NCI-H1694 (cell line): Measurements from ENCODE around the gene CDH8.
"Not testable (repeated sequence)": the region's sequence is repeated elsewhere in the genome, so short reads cannot be mapped to it uniquely, and the experiment has no call there.

Source experiments
- DNase-seq: peaks from one replicate; lab custom pipeline; 2025; lab: John Stamatoyannopoulos, UW

CDH8 gene

DNA sequence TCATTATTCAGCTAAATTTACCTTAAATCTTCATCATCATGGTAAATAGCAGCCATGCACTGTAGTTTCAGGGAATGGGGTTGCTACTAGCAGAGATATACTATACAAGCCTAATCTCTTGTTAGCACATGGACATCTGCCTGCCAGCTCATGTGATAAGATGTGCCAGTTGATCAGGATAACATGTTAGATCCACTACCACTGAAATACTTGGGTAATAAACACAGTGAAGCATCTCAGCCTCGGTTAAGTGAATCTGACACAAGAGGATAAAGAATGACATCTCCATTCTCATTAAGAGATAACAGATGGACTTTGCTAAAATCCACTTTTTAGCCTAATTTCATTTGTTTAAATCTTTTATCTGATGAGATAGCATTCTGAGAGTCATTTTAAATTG, 256.1 kb downstream of the CDH8 start:
- DNase-seq: no peak

GRCh38 chr16:61770301-61770700, 265.9 kb downstream of the CDH8 start:
- DNase-seq: no peak

GRCh38 chr16:61763991-61764390, 272.2 kb downstream of the CDH8 start:
- DNase-seq: no peak

DNA sequence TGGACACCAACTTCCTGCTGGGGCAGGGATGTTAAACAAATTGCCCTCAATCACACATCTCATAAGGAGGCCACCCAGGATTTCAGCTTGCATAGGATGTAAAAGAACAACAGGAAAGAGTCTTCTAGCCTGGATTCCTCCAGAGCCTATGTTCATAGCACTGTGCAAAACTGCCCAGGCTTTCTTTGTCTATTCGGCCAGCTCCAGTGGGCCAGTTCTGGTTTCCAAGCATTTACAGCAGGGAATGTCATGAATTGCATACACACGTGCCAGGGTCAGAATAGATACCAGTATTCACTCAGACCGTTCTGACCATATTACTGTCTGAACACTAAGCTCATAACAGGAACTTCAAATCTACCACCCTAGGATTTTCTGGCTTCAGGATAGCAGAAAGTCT, 273.2 kb downstream of the CDH8 start:
- DNase-seq: no peak

- DNase-seq: no peak
Observed at GRCh38 chr16:61730997-61731396, 305.2 kb downstream of the CDH8 start.

DNA sequence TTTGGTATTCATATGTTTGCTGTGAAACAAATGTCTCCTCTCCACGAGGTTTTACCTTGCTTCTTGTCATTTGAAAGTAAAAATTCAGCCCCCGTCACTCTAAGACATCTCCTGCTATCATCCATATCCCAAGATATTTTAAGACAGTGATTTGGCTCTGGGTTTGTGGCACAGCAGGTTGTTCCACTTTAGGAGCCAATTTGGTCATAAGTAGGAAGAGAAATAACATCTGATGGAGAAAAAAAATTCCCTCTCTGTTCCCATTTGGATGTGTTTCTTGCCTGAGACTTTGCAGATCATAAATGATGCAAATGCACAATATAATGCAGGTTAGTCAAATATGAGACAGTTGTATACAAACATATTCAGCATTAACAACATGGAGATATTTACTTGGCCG, 309.5 kb downstream of the CDH8 start:
- DNase-seq: no peak

DNA sequence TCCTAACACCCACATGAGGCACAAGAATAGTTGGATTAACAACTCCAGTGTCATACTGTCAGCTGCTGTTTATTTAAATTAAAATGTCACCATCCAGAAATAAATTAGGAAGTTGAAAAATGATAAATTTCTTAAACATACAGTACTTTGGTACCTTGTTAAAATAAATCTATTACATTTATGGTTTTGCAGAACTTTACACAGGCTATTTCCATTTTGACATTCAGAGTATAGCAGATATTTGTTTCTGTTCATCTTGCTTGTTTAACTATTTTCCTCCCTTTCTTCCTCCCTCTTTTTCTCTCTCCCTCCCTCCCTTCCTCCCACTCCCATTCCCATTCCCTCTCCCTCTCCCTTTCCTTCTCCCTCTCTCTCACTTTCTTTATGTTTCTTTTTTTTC, 310.1 kb downstream of the CDH8 start:
- DNase-seq: no peak

DNA sequence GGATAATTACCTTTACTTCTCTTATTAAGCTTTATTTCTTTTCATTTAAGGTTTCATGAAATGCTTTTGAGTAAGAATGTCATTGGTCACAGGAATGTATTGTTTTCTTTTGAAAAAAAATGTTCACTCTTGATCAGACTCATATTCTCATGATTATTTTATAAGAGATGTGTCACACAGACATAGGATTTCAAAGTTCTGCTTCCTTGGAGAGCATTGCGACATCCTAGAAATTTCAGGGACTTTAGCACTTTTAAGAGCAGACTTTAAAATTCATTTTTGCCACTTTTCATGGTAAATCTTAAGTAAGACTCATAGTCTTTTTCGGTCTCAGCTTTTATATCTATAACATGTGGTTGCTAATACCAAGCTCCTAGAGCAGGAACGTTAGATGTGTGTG, 314.7 kb downstream of the CDH8 start:
- DNase-seq: no peak

DNA sequence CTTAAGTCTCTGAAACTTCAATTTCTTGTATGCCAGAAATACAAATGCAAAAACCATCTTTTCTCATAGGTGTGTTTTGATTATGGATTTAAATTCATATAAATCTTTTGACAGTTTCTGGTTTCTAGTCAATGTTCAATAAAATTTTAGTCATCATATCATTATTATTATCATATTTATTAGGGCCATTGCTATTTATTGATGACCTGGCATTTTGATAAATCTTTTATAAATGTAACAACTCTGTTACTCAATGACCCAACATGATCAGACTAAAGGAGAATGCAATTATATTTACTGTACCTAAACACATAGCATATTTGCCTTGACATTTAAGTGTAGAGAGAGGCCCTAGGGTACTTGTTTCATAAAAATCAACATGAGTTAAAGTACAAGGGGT, 320.8 kb downstream of the CDH8 start:
- no peak for DNase-seq

DNA sequence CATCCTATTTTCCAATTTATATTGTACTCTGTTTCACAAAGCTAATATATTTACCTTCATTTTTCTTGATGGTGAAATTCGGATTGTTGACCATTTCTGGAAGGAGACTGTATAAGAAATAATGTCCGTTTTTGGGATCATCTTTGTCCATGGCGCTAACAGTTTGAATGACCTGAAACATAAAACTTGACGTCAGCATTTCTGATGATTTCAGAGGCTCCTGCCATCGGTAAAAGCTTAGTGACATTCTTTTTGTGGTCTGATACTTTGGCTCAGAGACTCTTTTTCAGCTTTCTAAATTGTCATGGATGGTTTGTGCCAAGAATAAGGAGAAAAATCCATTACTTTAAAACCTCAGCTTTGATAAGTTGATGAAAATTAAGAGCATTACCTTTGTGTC, 322.5 kb downstream of the CDH8 start:
- DNase-seq: no peak

DNA sequence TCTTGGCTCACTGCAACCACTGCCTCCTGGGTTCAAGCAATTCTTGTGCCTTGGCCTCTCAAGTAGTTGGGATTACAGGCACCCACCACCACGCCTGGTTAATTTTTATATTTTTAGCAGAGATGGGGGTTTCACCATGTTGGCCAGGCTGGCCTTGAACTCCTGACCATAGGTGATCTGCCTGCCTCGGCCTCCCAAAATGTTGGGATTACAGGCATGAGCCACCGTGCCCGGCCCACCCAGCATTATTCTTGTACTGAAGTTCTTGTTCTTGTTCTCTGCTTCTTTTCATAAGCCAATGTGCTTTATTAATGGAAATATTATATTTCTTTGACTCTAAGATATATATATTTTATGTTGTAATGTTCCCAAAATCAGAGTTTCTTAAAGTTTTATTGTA, 336.6 kb downstream of the CDH8 start:
- DNase-seq: not testable (repeated sequence)

DNA sequence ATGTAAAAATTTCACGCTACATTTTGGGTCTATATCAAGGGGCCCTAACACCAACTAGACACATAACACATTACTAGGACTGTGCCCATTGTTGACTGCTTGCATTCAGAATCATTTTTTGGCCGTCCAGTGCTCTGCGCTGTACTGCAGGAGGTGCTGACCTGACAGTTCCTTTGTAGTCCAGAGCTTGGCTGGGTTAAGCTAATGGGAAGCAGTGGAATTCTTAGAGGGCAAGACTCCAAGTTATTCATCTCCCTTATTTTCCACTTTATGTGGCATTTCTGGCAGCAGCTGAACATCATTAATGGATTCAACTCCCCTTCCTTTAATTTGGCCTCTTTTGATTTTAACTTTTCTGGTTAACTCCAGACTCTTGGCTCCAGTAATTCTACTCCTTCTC, 351.7 kb downstream of the CDH8 start:
- no peak for DNase-seq

GRCh38 chr16:61681673-61682072, 354.6 kb downstream of the CDH8 start:
- DNase-seq: no peak

GRCh38 chr16:61681124-61681523, 355.1 kb downstream of the CDH8 start:
- no peak for DNase-seq

GRCh38 chr16:61678182-61678581, 358.1 kb downstream of the CDH8 start:
- DNase-seq: no peak

DNA sequence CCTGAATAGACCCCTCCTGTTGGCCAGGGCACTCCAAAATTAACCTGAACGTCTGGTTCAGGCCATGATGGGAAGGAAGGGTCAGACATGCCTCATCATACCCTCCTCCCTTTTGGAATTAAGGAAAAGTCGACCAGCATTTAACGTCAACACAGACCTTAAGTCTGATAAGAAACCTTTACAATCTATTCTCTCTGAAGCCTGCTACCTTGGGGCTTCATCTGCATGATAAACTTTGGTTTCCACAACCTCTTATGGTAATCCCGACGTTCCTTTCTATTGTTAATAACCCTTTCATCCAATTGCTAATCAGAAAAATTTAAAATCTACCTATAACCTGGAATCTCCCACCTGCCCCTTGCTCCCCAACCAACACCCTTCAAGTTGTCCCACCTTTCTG, 358.5 kb downstream of the CDH8 start:
- DNase-seq: no peak

DNA sequence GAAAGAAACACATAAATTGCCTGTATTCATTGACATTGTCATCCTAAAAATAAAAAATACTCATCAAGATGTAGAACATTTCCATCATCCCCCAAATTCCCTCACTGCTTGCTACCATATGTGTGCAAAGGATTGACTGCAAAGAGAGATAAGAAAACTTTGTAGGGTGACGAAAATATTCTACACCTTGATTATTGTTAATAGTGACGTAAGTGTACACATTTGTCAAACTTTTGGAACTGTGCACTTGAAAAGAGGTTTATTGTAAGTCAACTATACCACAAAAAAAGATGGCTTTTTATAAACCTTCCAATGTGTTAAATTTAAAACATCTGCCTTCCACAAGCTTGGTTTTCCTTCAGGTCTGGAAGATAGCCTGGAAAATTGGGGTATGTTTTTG, 359.5 kb downstream of the CDH8 start:
- DNase-seq: no peak

GRCh38 chr16:61671161-61671560, 365.1 kb downstream of the CDH8 start:
- no peak for DNase-seq

- no peak for DNase-seq
Observed at GRCh38 chr16:61665512-61665911, 370.7 kb downstream of the CDH8 start.

GRCh38 chr16:61659936-61660335, 376.3 kb downstream of the CDH8 start:
- DNase-seq: no peak

DNA sequence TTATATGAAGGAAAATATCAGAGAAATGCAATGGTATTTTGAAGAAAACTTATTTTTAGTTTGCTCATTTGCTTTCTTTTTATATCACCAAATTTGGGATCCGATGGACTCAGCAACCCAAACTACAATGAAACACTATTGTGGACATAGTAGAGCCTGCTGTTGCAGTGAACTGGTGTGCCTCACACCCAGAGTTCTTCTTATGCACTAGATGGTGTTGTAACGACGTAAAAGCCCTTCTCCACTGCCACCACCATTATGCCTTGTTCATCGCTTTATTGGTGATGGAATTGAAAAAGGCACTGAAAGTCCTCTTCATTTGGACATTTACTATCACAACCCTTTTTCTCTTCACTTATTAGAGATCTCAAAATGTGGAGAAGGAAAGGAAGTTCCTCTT, 381.3 kb downstream of the CDH8 start:
- no peak for DNase-seq

GRCh38 chr16:61653544-61653943, 382.7 kb downstream of the CDH8 start:
- no peak for DNase-seq

GRCh38 chr16:61645561-61645960, 390.7 kb downstream of the CDH8 start:
- no peak for DNase-seq

GRCh38 chr16:61644736-61645135, 391.5 kb downstream of the CDH8 start:
- no peak for DNase-seq

DNA sequence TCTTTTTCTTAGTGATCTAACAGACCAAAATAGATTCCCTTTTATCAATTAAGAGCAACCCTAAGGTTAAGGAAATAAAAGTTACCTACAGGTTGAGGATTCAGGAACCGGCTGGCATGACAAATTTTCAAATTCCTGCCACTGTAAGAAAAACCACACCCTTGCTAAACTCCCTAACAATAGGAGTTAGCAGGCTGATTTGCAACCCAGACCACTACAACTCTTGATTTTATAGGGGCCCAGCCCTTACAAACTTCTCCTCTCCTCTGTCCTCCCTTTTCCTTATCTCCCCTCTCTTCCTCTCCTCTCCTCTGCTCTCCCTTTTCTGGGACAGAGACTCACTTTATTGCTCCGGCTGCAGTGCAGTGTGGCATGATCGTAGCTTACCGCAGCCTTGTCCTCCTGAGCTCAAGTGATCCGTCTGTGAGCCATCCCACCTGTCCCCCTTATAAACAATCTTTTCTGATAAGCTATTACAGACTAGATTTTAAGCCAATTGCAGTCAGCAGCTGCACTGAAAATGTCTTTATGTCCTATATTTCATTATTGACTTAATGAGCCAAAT, 418.9 kb downstream of the CDH8 start:
- DNase-seq: no peak
